ENCODE measurements around the gene KCNH2. TPM values are rescaled to one million over a fixed set of nuclear protein-coding genes. Genes with fewer than 3 reads are reported as not detected.
A peak's percentile ranks its signal among the peaks of the same experiment; 100 is the strongest.

The KCNH2 gene
- total RNA-seq, 1 donor from 2014 or later: 88.9 TPM

DNA sequence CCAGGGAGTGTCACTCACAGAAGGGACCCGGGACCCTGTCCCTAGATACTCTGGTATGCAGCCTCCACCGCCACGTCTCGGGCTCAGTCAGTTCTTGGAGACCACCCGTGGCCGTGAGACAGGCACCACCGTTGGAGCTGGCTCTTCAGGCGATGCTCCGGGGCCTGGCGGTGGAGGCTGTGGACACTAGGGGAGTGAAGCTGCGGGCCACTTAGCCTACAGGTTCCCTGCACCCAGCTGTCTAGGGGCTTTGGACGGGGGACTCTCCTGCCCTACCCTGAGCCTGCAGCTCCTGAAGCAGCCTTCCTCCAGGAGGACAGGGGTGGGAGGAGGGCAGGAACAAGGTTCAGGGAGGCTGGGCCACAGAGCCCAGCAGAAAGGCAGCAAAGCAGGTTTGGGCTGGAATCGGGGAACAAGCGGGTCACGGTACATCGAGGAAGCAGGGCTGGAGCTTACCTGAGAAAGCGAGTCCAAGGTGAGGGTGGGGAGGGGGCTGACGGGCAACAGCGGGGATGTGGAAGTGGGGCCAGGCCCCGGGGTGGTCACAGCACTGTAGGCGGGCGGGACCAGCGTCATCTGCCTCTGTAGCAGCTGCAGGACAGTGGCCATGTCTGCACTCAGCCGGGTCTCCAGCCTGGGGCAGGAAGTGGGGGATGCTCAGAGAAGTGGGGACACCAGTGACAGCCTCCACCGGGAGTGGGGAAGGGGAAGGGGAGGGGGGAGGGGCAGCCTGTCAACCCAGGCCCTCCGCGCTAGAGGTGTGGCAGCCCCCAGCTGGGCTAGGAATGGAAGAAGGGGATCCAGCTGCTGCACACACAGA, 31.5 kb downstream of the KCNH2 start:
- ATAC-seq (ENCODE audit: poor library complexity) (no peak), DNase-seq (peak; percentile 43)

DNA sequence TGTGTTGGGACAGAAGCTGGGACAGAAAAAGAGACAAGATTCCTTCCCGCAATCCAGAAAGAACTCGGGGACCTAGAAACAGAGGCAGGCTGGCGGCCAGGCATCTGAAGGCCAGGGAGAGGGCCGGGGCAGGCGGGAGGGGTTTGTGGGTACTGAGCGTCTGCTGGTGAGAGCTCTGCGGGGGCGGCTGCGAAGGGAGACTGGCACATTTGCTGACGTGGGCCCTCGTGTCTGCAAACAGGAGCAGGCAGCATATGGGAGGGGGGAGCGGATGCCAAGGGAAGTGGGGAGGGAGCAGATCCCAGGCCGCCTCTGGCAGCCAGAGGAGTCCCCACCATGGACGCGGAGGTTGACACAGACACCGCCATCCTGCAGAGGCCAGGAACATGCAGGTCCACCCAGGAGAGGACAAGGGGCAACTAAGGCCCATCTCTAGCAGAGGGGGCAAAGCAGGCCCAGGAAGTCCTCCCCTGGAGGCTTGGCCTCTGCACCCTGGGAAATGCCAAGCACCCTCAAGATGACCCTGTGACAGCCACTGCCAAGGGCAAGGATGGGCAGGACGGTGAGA, 32.2 kb downstream of the KCNH2 start:
- DNase-seq (peak; percentile 83), ATAC-seq (ENCODE audit: poor library complexity) (peak; percentile 72)
- intact Hi-C loops (cut with DNase I): no loop called here

More for the DNA sequence above, 31.5 kb downstream of the KCNH2 start:
- intact Hi-C loops (cut with DNase I): no loop called here

GRCh38 chr7:150945171-150945852, 32.8 kb downstream of the KCNH2 start:
- no peak for ATAC-seq (ENCODE audit: poor library complexity)
- intact Hi-C loops (cut with DNase I): no loop called here
- DNase-seq: no peak

GRCh38 chr7:150944066-150945042, 33.8 kb downstream of the KCNH2 start:
- DNase-seq (no peak), ATAC-seq (ENCODE audit: poor library complexity) (no peak)
- intact Hi-C loops (cut with DNase I): no loop called here

GRCh38 chr7:150943453-150943814, 34.7 kb downstream of the KCNH2 start:
- intact Hi-C loops (cut with DNase I): no loop called here
- ATAC-seq (ENCODE audit: poor library complexity) (no peak), DNase-seq (no peak)

DNA sequence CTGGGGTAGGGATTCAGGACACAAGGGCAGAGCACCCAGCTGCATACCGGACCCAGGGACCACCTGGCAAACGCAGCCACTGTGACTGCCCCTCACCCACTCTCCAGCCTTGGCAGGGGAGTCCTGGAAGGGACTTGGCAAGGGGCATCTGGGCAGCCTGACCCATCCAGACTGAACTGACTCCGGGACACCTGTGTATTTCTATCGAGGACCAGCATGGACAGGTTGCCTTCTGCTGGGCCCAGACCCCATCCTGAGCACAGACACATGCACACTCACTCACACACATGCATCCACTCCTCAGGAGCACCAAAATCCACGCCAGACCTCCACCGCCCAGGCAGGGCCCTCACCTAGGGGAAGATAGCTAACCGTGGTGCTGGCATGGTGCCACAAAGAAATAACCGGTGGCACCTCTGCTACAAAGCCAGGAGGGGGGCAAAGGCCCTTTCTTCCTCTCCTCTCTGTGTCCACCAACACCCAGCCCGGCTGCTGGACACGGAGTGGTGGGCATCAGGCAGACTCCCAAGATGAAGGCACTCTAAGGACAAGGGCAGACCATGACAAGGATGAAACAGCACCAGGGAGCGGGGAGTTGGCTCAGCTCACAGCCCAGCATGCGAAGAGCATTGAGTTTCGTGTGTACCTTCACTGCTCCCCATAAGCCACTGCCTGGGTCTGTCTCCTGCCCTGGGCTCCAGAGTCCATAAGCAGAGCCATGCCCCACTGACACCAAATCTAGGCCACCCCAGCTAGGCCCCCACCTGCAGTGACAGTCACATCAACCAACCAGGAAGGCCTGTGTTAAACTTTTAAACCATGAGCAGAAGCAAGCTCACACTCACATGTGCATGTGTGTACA, 35.3 kb downstream of the KCNH2 start:
- DNase-seq (peak; percentile 35), ATAC-seq (ENCODE audit: poor library complexity) (no peak)
- intact Hi-C loops (cut with DNase I): no loop called here

DNA sequence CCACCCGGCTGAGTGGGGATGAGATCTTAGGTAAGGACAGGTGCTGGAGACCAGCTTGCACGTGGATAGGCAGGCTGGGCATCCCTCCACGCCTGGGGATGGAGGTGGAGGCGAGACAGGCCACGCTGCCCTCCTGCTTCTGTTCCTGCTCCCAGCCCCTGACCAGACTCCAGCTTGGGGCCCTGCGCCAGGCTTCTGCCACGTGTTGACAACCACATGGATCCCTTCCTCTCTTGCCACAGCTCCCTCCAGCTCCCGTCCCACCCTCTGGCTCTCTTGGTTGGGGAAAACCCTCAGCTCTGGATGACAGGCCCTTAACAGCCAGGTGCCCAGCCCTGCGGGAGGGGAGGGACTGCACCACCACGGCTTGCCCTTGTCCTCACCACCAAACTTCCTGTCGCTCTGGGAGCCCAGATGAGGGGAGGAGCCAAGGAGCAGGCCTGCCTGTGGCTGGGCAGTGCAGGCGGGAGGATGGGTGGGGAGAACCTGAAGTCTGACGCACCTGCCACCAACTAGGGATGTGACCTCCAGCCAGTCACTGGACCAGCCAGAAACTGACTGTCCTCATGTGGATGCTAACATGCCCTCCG, 36.0 kb downstream of the KCNH2 start:
- ATAC-seq (ENCODE audit: poor library complexity) (peak; percentile 71), DNase-seq (peak; percentile 86)
- intact Hi-C loops (cut with DNase I): no loop called here

DNA sequence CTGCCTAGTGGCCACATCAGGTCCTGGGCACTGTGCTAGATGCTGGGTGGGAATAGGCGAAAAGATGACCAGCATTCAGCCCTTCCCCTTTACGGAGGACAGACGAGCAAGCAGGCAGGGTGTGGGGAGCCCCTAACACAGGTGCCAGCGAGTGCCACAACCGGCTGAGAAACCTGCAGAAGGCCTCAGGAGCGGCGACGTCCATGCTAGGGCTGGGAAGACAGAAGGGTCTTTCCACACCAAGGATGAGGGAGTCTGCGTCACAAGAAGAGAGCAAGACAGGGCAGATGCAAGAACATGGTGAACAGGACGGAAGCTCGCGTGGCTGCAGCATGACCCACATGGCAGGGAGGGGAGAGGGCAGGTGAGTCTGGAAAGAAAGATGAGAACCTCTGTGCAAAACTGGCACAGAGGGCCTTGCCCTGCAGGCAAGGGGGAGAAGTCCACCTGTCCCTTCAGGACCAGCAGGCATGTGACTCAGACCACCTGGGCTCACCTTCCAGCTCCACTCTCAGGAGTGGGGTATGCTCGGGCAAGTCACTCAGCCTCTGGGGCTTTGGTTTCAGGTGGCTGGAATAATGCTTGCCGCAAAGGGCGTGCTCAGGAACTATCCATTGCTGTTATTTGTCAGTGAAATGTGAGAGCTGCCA, 36.6 kb downstream of the KCNH2 start:
- intact Hi-C loops (cut with DNase I): no loop called here
- no peak for ATAC-seq (ENCODE audit: poor library complexity)
- no peak for DNase-seq

DNA sequence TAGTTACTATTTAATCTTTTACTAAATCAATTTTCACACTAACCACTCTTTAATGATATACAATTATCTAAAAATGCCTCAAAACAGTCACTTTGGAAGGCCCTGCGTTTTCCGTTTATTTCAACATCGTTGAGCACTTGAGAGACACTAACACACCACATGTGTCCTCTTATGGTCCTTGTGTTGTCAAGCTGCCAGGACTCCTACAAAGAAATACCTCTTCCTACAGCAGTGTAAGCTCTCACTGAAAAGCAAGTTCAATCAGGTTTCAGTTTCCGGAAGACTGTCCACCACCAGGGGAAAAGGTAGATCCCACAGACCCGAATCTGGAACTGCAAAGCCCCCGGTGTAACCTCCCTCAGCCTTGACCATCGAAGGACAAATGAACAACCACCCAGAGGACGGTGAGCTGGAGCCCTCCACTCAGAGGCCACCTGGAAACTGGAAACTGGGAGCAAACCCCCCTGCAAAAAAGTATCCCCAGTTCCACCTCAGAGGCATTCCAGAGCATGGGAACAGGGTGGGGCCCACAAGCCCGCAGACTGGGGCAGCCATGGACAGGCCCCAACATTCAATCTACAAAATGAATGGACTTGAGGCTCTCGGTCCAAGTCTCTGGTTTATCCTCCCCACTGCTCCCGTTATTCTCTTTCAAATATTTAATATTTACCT, 37.6 kb downstream of the KCNH2 start:
- intact Hi-C loops (cut with DNase I): no loop called here
- ATAC-seq (ENCODE audit: poor library complexity): no peak
- no peak for DNase-seq

DNA sequence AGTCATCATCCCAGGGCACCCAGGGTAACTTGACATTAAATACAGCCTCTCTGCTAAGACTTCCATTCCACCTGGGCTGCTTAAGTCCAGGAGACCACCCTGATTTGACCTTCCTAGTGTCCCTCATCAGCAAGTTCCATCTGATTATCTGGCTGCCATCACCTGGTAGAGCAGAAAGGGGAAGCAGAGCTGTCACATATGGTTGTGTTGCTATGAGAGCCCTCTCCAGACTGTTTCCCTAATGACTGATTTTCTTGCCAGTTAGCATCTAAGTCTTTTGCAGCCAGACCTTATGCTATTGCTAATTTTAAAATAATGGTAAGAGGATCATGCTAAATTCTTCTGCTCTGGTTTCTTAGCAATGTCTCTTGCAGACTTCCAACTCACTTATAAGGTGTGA, 38.7 kb downstream of the KCNH2 start:
- ATAC-seq (ENCODE audit: poor library complexity): no peak
- intact Hi-C loops (cut with DNase I): no loop called here
- DNase-seq: no peak

- intact Hi-C loops (cut with DNase I): no loop called here
- ATAC-seq (ENCODE audit: poor library complexity) (no peak), DNase-seq (no peak)
Measured at GRCh38 chr7:150939052-150939451, 39.1 kb downstream of the KCNH2 start.

- ATAC-seq (ENCODE audit: poor library complexity) (no peak), DNase-seq (no peak)
- intact Hi-C loops (cut with DNase I): no loop called here
Measured at GRCh38 chr7:150938566-150938965, 39.6 kb downstream of the KCNH2 start.

GRCh38 chr7:150937848-150938561, 40.1 kb downstream of the KCNH2 start:
- no peak for DNase-seq
- intact Hi-C loops (cut with DNase I): no loop called here
- no peak for ATAC-seq (ENCODE audit: poor library complexity)

- DNase-seq: no peak
Measured at GRCh38 chr7:150936018-150936417, 42.1 kb downstream of the KCNH2 start.

DNA sequence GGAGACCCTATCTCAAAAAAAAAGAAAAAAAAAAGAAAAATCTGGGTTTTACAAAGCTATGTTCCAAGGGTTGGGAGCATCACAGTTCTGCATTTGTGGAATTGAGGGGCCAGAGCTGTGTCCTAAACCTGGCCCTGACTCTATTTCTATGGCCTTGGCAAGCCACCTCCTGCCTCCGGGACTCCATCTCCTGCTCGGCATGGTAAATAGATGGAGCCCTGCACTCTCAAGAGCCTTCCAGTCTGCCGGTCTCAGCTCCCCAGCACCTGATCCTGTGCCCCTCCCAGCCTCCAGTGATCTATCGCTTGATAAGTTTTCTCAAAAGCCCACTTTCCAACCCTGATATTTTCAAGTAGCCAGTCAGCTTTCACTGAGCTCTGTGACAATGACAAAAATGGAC, 43.0 kb downstream of the KCNH2 start:
- intact Hi-C loops (cut with DNase I): no loop called here
- DNase-seq: no peak
- ATAC-seq (ENCODE audit: poor library complexity): no peak

More at GRCh38 chr7:150936018-150936417, 42.1 kb downstream of the KCNH2 start:
- intact Hi-C loops (cut with DNase I): no loop called here
- ATAC-seq (ENCODE audit: poor library complexity): no peak

All from Right ventricle myocardium superior (tissue), 1 donor.